HEK293T (cell line): ENCODE data around the gene EGFLAM.

Source experiments
- BHLHE40 ChIP-seq: fragments of 450-650 bp; IDR thresholded peaks from 2 replicates; pipeline ENCODE4 v1.6.1; 2016; ENCODE audit warnings: mild to moderate bottlenecking, moderate library complexity, borderline replicate concordance
- FOXK2 ChIP-seq: fragments of 450-650 bp; IDR thresholded peaks from 2 replicates; pipeline ENCODE4 v1.6.1; 2016; ENCODE audit warnings: mild to moderate bottlenecking
- LEF1 ChIP-seq: fragments of 450-650 bp; IDR thresholded peaks from 2 replicates; pipeline ENCODE4 v1.6.1; 2017; ENCODE audit warnings: mild to moderate bottlenecking, borderline replicate concordance
- SP1 ChIP-seq: fragments of 450-650 bp; IDR thresholded peaks from 2 replicates; pipeline ENCODE4 v1.6.1; 2017
- TARDBP ChIP-seq: fragments of 450-650 bp; IDR thresholded peaks from 2 replicates; pipeline ENCODE4 v1.6.1; 2016
- ZNF384 ChIP-seq: fragments of 450-650 bp; IDR thresholded peaks from 2 replicates; pipeline ENCODE4 v1.6.1; 2016

GRCh38 chr5:38342261-38342660 lies 83.9 kb downstream of the EGFLAM start:
- TF ChIP-seq FOXK2 (no peak), BHLHE40 (no peak), LEF1 (no peak), TARDBP (no peak), SP1 (no peak), ZNF384 (no peak)
